Measurements from ENCODE around the gene IGSF23.
"Not testable (repeated sequence)": the region's sequence is repeated elsewhere in the genome, so short reads cannot be mapped to it uniquely, and the experiment has no call there.

Gene IGSF23

DNA sequence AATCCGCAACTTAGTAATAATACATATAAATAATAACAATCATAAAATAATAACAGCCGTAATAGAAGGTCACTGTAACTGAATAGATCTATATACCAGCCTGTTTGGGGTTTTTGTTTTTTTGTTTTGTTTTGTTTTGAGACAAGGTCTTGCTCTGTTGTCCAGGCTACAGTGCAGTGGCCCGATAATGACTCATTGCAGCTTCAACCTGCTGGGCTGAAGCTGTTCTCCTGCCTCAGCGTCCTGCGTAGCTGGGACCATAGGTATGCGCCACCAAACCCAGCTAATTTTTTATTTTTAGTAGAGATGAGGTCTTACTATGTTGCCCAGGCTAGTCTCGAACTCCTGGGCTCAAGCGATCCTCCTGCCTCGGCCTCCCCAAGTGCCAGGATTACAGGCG lies 950 bp downstream of the IGSF23 start:
- DNase-seq, result no peak

DNA sequence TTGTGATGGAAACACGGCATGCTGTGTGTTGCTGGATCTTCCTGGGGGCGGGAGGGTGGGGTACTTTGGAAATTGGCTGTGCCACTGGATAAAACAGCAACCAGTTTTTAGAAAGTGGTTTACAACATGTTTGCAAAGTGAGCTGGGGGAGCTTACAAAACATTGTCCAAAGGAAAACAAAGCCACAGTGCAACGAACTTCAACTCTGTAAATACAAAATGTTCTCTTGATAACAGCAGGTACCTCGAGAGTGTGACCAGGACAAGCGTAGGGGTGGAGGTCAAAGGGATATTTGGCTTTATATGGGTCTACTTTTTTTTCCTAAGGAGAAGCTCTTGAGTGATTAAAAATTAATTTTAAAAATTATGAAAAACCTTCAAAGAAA lies 2.5 kb downstream of the IGSF23 start:
- no peak for DNase-seq

DNA sequence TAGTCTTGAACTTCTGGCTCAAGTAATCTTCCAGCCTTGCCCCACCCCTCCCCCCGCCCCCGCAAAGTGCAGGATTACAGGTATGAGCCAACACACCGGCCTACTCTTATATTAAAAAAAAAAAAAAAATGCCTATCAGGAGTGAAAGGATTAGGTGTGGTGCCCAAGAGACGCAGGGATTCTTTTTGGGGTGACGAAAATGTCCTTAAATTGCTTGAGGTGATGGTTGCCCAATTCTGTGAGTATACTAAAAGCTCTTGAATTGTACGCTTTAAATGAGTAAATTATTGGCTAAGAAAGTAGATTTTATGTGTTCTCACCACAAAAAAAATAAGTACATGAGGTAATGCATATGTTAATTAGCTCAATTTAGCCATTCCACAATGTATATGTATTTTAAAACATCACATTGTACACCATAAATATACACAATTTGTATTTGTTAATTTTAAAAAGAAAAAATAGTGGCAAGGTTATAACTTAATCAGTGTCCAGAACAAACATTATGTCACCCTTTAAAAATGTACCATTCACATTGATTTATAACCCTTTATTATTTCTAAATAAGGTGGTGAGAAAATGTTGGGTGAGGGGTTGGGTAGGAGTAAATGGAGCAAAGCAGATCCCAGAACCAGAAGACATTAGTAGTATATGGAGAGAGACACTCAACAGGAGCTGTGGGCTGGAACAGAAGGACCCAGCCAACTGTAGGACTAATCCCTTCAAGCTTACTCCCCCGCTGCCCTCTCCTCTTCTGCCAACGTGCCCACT lies 3.9 kb downstream of the IGSF23 start:
- no peak for DNase-seq

DNA sequence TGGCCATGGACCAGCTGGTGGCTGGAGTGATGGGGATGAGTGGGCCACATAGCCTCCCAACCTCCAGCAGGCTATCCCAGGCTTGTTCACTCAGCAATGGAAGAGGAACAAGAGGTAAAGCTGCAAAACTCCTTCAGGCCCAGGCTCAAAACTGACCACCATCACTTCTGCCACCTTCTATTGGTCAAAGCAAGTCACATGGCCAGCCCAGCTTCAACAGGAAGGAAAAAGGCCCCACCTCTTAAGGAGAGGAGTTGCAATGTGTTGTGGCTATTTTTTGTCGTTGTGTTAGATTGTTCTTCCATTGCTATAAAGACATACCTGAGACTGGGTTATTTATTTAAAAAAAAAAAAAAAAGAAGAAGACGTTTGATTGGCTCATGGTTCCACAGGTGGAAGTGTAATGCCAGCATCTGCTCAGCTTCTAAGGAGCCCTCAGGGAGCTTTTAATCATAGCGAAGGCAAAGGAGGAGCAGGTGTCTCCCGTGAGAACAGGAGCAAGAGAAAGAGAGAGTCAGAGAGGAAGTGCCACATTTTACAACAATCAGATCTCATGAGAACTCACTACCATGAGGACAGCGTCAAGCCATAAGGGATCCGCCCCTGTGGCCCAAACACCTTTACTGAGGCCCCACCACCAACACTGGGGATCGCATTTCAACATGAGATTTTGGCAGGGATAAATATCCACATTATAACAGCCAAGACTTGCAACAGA lies 5.4 kb downstream of the IGSF23 start:
- DNase-seq, result no peak

DNA sequence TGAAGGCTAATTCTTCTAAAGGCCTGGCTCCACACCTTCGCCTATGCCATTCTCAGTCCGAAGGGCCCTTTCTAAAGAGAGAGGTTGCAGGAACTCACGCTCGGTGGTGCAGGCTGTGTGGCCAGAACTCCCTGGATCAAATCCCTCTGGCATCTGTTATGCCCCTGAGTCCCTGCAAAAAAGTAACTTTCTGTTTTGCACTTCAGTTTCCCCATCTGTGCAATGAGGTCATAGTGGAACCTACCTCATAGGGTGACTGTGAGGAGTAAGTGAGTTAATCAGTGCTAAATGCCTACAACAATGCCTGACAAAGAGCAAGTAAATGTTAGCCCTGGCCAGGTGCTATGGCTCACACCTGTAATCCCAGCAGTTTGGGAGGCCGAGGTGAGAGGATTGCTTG lies 7.3 kb downstream of the IGSF23 start:
- DNase-seq, result no peak

DNA sequence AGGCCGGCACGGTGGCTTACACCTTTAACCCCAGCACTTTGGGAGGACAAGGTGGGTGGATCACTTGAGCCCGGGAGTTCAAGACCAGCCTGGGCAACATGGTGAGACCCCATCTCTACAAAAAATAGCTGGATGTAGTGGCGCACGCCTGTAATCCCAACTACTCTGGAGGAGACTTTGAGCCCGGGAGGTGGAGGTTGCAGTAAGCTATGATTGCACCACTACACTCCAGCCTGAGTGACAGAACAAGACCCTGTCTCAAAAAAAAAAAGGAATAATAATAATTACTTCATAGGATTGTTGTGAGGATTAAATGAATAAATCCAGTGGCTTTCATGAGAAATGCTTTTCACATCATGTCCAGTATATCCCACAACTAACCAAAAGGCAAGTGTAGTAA lies 8.0 kb downstream of the IGSF23 start:
- DNase-seq, result no peak

DNA sequence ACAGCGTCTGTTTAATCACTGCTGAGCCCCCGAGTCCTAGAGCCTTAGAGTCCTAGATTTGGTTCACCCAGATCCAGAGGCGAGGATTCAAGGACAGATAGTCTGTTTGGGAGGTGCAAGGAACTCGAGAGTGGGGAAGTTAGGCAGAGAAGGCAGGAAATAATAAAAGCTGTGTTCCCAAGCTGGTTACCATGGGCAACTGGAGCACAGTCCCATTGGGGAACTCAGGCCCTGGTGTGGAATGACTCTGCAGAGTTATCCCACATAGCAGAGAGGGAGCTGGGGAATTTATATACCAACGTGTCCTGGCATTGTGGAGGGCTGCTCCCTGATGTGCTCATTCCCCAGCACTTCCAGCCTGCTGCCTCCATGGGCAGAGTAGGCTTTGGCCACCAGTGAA lies 9.7 kb downstream of the IGSF23 start:
- no peak for DNase-seq

DNA sequence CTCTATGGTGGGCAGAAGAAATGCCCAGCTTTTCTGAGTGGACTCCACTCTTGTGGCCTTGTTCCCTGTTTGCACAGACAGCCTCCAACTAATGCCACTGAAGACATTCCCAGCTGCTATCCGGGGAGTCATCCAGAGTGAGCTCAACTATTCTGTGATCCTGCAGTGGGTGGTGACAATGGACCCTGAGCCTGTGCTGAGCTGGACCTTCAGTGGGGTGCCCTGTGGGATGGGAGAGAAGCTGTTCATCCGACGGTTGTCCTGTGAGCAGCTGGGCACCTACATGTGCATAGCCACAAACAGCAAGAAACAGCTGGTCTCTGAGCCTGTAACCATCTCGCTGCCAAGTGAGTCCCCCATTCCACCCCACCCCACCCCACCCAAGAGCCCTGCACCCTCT lies 10.3 kb downstream of the IGSF23 start:
- DNase-seq, result no peak

DNA sequence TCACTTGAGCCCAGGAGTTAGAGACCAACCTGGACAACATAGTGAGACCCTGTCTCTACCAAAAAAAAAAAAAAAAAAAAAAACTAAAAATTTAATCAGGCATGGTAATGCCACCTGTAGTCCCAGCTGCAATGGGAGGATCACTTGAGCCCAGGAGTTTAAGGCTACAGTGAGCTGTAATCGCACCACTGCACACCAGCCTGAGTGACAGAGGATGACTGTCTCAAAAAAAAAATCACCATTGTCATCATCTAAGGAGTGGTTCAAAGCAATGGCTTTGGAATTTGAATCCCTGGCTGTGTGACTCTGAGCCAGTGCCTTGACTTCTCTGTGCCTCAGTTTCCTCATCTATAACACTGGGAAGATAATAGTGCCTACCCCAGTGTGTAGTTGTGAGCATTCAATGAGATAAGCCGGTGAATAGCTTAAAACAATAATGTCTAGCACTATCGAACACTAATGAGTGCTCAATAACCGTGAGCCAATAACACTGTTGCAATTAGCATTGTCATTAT lies 11.5 kb downstream of the IGSF23 start:
- no peak for DNase-seq

DNA sequence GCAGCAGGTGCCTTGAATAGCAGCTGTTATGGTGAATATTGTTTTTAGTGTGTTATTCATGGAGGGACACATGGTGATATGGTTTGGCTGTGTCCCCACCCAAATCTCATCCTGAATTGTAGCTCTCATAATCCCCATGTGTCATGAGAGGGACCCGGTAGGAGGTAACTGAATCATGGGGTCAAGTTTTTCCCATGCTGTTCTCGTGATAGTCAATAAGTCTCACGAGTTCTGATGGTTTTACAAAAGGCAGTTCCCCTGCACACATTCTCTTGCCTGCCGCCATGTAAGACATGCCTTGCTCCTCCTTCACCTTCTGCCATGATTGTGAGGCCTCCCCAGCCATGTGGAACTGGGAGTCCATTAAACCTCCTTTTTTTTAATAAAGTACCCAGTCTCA lies 12.3 kb downstream of the IGSF23 start:
- not testable (repeated sequence) for DNase-seq

DNA sequence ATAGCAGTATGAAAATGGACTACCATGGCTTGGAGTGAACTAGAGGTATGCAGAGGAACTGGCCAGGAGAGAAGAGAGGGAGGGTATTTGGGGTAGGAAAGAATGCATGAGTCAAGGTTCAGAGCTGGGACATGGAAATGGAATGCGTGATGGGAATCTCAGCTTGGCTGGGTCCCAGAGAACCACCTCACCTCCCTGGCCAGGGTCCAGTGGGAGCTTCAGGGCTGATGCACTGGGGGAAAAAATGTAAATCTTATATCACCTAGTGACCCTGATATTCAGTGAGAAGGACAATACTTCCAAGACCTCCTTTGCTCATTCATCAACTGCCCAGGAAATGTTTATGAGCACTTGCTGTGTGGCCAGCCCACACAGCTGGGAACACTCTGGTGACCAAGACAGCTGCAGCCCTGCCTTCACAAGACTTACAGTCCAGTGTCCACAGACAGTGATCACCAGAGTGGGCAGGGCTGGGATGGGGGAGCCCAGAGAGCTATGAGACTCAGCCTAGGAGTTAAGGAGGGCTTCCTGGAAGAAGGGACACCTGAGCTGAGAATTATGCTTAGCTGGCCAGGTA lies 12.8 kb downstream of the IGSF23 start:
- DNase-seq, result no peak

DNA sequence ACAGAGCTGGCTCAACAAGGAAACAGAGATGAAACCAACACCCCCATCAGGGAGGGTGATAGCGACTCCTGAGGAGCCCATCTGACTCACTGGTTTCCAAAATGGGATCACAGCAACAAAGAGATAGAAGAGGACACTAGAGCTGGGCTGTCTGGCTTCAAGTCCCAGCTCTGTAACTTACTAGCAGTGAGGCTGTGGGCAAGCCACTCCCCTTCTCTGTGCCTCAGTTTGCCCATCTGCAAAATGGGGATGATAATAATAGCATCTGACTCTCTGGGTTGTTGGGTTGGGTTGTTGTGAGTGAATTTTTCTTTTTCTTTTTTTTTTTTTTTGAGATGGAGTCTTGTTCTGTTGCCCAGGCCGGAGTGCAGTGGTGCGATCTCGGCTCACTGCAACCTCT lies 14.3 kb downstream of the IGSF23 start:
- no peak for DNase-seq

DNA sequence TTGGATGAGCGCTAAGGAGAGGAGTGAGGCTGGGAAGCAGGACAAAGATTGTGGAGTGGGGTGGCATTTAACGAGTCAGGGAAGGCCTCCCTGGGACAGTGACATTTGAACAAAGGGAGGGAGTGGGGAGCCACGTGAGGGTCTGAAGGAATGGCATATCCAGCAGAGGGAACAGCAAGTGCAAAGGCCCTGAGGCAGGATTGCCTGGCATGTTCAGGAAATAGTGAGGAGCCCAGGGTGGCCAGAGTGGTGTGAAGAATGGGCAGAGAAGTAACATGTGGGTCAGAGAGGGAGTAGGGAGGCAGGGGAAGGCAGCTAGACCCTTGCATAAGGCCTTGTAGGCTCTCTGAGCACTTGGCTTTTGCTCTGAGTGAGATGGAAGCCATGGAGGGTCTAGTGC lies 15.4 kb downstream of the IGSF23 start:
- no peak for DNase-seq

DNA sequence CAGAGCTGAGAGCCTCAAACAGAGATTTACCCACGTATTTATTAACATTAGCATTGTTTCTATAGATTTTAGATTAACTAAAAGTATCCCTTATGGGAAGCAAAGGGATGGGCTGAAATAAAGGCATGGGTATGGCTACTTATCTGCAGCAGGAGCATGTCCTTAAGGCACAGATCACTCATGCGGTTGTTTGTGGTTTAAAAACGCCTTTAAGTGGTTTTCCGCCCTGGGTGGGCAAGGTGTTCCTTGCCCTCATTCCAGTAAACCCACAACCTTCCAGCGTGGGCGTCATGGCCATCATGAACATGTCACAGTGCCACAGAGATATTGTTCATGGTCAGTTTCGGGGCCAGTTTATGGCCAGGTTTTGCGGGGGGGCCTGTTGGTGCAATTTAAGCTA lies 18.2 kb downstream of the IGSF23 start:
- not testable (repeated sequence) for DNase-seq

DNA sequence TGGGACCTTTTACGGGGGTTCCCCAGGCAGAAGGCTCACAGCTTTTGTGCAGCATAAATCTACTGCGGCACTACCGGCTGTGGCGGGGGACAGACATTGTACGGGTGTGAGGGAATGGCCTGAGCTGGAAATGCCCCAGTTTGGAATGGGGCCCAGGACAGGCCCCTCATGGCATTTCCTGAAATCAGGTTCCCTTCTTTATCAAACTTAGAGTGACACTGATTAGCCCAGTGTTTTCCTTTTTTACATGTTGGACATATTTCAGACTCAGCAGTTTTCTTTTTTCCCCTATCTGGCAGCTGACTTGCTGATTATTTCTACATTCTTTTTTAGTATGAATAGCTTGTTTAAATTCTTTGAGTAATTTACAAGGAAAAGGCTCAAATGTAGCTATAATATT lies 20.7 kb downstream of the IGSF23 start:
- not testable (repeated sequence) for DNase-seq

DNA sequence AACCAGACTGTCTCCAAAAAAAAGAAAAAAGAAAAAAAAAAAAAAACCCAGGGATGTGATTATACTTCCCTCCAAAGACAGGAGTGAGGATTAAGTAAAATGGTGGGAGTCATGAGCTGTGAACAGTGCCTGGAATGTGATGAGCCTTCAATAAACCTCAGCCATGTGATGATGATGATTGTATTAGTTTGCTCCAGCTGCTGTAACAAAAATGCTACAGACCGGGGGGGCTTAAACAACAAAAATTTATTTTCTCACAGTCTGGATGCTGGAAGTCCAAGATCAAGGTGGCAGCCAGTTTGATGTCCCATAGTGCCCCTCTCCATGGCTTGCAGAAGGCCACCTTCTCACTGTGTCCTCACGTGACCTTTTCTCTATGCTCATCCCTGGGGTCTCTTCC lies 21.4 kb downstream of the IGSF23 start:
- no peak for DNase-seq

DNA sequence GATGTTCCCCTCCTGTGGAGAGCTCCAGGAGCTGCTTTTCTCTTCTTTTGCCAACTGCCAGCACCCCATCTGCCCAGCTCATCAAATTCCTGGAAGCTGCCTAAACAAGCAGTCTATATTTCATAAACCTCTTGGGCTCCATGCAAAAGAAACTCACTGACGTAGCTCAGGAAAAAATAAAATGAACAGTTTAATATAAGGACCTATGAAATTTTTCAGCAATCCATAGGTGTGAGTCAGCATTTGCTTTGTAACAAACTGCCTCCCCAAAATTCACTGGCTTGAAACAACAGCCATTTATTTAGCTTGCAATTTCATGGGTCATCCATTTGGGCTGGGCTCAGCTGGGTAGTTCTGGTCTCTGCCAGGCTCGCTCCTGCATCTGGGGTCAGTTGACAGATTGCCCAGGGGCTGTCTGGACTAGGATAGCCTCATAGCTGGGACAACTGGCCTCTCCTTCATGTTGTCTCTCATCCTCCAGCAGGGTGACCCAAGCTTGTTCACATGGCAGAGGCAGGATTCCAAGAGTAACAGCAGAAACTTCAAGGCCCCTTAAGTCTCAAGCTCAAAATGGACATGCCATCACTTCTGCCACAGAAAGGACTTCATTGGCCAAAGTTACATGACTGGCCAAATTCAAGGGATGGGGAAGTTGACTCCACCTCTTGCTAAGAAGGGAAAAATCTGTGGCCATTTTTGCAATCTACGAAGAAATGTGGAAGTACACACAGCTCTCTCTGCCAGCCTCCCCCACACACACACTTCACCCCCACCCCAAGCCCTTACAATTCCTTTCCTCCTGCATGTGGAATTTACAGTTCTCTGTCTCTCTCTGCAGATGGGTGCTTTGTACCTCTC lies 22.4 kb downstream of the IGSF23 start:
- DNase-seq, result peak; percentile 55

DNA sequence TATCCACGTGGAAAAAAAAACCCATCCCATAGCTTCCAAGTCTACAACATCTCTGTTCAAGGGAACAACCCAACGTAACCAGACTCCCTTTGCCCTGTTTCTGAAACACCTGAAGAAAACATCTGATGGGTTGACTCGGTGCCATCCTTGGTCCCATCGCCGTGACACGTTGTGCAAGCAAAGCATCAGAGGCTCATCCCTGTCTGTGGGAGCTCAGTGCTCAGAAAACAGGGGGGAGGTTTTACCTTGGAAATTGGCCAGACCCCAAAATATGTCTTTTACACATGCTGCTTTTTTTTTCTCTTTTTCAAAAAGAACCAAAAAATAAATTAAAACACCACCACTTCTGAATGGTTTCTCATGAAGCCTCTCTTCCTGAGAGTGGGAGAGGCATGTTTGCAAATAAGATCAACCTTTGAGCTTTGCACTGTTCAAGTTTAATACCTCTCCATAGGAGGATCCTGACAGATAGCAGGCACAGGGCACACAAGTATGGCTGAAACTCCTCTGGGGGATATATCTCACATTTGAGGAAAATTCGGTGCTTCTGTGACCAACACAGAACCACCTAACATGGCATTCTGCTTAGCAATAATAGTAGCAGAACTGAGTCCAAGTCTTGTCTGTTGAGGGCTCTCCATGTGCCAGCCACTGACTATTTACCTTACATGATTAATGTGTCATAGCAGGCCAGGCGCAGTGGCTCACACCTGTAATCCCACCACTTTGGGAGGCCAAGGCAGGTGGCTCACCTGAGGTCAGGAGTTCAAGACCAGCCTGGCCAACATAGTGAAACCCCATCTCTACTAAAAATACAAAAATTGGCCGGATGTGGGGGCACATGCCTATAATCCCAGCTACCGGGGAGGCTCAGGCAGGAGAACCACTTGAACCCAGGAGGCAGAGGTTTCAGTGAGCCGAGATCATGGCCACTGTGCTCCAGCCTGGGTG lies 23.4 kb downstream of the IGSF23 start:
- no peak for DNase-seq

DNA sequence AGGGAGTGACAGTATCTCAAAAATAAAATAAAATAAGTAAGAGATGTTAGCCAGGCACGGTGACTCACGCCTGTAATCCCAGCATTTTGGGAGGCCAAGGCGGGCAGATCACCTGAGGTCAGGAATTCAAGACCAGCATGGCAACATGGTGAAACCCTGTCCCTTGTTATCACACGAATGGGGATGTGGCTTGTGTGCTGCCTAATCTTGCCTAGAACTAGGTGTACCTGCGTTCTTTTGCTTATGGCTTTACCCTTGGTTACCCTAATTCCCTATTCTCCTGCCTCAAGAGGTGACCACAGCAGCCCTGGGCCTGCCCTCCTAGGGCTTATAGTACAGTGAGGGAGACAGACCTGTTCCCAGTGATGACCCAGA lies 24.0 kb downstream of the IGSF23 start:
- no peak for DNase-seq

DNA sequence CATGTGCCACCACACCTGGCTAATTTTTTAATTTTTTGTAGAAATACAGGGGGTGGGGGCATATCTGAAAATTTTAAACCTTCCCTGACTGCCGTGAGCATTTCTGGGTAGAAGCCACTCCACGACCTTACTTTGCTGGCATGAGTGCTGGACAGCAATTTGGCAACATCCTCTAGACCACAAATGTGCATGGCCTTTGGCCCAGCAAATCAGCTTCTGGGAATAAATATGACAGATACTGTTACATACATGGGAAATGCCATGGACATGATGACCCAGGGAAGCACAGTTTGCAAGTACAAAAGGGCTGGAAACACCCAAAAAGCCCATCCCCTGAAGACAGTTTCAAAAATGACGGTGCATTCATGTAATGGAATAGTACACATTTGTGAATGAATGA lies 27.2 kb downstream of the IGSF23 start:
- no peak for DNase-seq

DNA sequence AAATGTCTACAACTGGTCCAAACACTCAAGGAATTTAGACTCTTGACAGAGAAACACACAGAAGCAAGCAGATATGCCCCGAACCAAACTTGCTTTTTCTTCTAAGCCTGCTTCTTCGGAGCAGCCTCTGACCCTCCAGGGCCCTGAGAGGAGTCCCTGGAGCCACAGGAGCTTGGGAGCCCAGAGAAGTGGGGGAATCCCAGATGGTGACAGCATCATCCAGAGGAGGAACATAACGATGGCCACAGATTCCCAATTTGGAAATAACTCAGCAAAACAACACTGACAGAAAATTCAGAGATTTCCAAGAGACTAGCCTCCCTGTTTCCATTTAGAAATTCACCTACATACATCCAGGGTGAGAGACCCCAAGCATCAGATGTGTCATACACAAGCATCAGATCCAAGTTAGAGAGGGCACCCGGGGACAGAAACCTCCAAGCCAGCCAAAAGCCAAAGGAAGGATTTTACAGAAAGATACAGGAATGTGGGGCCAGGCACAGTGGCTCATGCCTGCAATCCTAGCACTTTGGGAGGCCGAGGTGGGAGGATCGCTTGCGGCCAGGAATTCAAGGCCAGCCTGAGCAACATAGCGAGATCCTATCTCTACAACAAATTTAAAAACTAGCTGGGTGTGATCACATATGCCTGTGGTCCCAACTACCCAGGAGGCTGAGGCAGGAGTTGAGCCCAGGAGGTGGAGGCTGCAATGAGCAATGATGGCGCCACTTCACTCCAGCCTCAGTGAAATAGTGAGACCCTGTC lies 28.3 kb downstream of the IGSF23 start:
- no peak for DNase-seq
